Measurements from ENCODE around the gene SH3PXD2A.
A peak's percentile ranks its signal among the peaks of the same experiment; 100 is the strongest.

Gene SH3PXD2A

DNA sequence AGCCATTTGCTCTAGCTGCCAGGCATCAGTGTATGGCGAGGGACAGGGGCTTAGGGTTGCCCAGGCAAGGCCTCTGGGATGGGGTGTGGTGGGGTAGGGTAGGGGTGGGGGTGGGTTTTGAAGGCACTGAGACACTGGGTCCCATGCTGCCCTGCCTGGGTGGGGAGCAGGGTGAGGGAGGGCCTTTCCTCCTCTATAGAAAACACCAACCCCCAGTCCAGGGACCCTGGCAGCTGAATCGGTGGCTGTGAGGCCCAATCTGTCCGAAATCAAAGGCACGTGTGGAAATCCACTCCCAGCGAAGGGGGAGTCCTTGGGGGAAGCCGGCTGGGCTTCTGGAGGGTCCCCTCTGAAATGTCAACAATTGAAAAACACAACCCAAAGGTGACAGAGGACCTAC lies 255.5 kb downstream of the SH3PXD2A start:
- peak overlapping the region in 1 of 2 donors; percentile 62 for H3K27ac ChIP-seq
- no peak for TF ChIP-seq CTCF (IDR thresholded peaks at IDR 0.05)
- H3K4me3 ChIP-seq, result no peak overlapping the region
- no peak for DNase-seq (ENCODE audit: low spot score)

DNA sequence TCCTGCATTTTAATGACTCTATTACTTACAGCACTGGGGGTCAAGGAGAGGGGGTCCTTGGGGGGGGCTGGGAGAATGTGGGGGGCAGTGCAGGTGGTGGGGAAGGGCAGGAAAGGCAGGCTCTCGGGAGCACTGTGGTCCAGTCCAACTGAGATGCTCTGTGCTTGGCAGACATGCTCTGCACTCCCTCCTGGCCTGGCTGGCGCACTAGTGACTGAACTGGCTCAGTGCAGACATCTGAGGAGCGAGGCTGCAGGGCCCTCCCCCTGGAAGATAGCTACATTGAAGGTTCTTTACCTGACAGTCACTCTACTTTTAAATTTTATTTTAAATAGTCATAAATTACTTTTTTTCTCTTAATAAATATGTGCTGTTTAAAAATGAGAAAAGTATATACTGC lies 256.2 kb downstream of the SH3PXD2A start:
- no peak for DNase-seq (ENCODE audit: low spot score)
- no peak for TF ChIP-seq CTCF (IDR thresholded peaks at IDR 0.05)
- Histone ChIP-seq H3K4me3 (no peak overlapping the region), H3K27ac (no peak overlapping the region)

- peak; percentile 75 for TF ChIP-seq CTCF (IDR thresholded peaks at IDR 0.05)
- H3K4me3 ChIP-seq, result no peak overlapping the region
- H3K27ac ChIP-seq, result no peak overlapping the region
- DNase-seq (ENCODE audit: low spot score), result no peak
Measured at GRCh38 chr10:103598654-103599115, 256.7 kb downstream of the SH3PXD2A start.

GRCh38 chr10:103597003-103597402 lies 258.4 kb downstream of the SH3PXD2A start:
- no peak for DNase-seq (ENCODE audit: low spot score)
- no peak for TF ChIP-seq CTCF (IDR thresholded peaks at IDR 0.05)
- Histone ChIP-seq H3K27ac (no peak overlapping the region), H3K4me3 (no peak overlapping the region)

- no peak for TF ChIP-seq CTCF (IDR thresholded peaks at IDR 0.05)
- H3K27ac ChIP-seq, result no peak overlapping the region
- no peak overlapping the region for H3K4me3 ChIP-seq
- DNase-seq (ENCODE audit: low spot score), result no peak
Measured at GRCh38 chr10:103595933-103596726, 259.2 kb downstream of the SH3PXD2A start.

GRCh38 chr10:103593022-103593570 lies 262.3 kb downstream of the SH3PXD2A start:
- no peak for DNase-seq (ENCODE audit: low spot score)
- TF ChIP-seq CTCF (IDR thresholded peaks at IDR 0.05), result no peak
- Histone ChIP-seq H3K4me3 (no peak overlapping the region), H3K27ac (no peak overlapping the region)
